ENCODE measurements around the gene OBSCN. TPM values are rescaled to one million over a fixed set of nuclear protein-coding genes. Genes with fewer than 3 reads are reported as not detected.
"Not testable (repeated sequence)": the region's sequence is repeated elsewhere in the genome, so short reads cannot be mapped to it uniquely, and the experiment has no call there.

OBSCN gene
- total RNA-seq, 2 experiments from 2014 or later: 13.7 to 14.9 TPM

- Mint-ChIP-seq H3K27ac (peak overlapping the region; percentile 76), H3K4me1 (peaks cover 45% of the 10 kb centered on the region), H3K27me3 (no peaks in the 10 kb centered on the region), H3K4me3 (peak overlapping the region; percentile 76), H3K9me3 (no peaks in the 10 kb centered on the region), H3K36me3 (no peaks in the 10 kb centered on the region)
- DNase-seq: peak; percentile 60
Observed at GRCh38 chr1:228166170-228166936, 41.5 kb upstream of the OBSCN start.

GRCh38 chr1:228168563-228169270 is 39.1 kb upstream of the OBSCN start:
- Mint-ChIP-seq H3K27ac (peak overlapping the region; percentile 2), H3K36me3 (no peaks in the 10 kb centered on the region), H3K4me3 (no peak overlapping the region), H3K9me3 (no peaks in the 10 kb centered on the region), H3K4me1 (peaks cover 31% of the 10 kb centered on the region), H3K27me3 (no peaks in the 10 kb centered on the region)
- DNase-seq: no peak

- Mint-ChIP-seq H3K27ac (no peak overlapping the region), H3K4me1 (peaks cover 25% of the 10 kb centered on the region)
Observed at GRCh38 chr1:228169345-228169744, 38.5 kb upstream of the OBSCN start.

GRCh38 chr1:228170666-228171065 is 37.2 kb upstream of the OBSCN start:
- H3K36me3 Mint-ChIP-seq: no peaks in the 10 kb centered on the region
- DNase-seq: no peak
- no peak overlapping the region for H3K27ac Mint-ChIP-seq
- H3K4me3 Mint-ChIP-seq: no peak overlapping the region
- peaks cover 17% of the 10 kb centered on the region for H3K4me1 Mint-ChIP-seq
- H3K27me3 Mint-ChIP-seq: no peaks in the 10 kb centered on the region
- no peaks in the 10 kb centered on the region for H3K9me3 Mint-ChIP-seq

More at GRCh38 chr1:228169345-228169744, 38.5 kb upstream of the OBSCN start:
- H3K27me3 Mint-ChIP-seq: no peaks in the 10 kb centered on the region
- DNase-seq: no peak
- H3K9me3 Mint-ChIP-seq: no peaks in the 10 kb centered on the region
- no peak overlapping the region for H3K4me3 Mint-ChIP-seq
- no peaks in the 10 kb centered on the region for H3K36me3 Mint-ChIP-seq

GRCh38 chr1:228171221-228171891 is 36.5 kb upstream of the OBSCN start:
- no peaks in the 10 kb centered on the region for H3K27me3 Mint-ChIP-seq
- H3K36me3 Mint-ChIP-seq: no peaks in the 10 kb centered on the region
- H3K4me3 Mint-ChIP-seq: no peak overlapping the region
- H3K9me3 Mint-ChIP-seq: no peaks in the 10 kb centered on the region
- no peak for DNase-seq
- H3K4me1 Mint-ChIP-seq: peaks cover 17% of the 10 kb centered on the region
- H3K27ac Mint-ChIP-seq: no peak overlapping the region

- Mint-ChIP-seq H3K4me3 (no peak overlapping the region), H3K27me3 (no peaks in the 10 kb centered on the region), H3K36me3 (no peaks in the 10 kb centered on the region), H3K27ac (no peak overlapping the region), H3K9me3 (no peaks in the 10 kb centered on the region), H3K4me1 (peaks cover 10% of the 10 kb centered on the region)
- no peak for DNase-seq
Observed at GRCh38 chr1:228172591-228173527, 35.0 kb upstream of the OBSCN start.

- H3K27me3 Mint-ChIP-seq, DNase-seq, H3K4me3 Mint-ChIP-seq, H3K9me3 Mint-ChIP-seq, H3K36me3 Mint-ChIP-seq, H3K27ac Mint-ChIP-seq, H3K4me1 Mint-ChIP-seq: not testable (repeated sequence)
Observed at GRCh38 chr1:228173528-228174481, 34.0 kb upstream of the OBSCN start.

- no peak for DNase-seq
- Mint-ChIP-seq H3K27me3 (no peaks in the 10 kb centered on the region), H3K4me3 (no peak overlapping the region), H3K27ac (no peak overlapping the region), H3K36me3 (no peaks in the 10 kb centered on the region), H3K9me3 (no peaks in the 10 kb centered on the region), H3K4me1 (peaks cover 3% of the 10 kb centered on the region)
Observed at GRCh38 chr1:228174482-228175315, 33.1 kb upstream of the OBSCN start.

GRCh38 chr1:228175316-228176023 is 32.4 kb upstream of the OBSCN start:
- H3K27ac Mint-ChIP-seq: no peak overlapping the region
- peaks cover 3% of the 10 kb centered on the region for H3K4me1 Mint-ChIP-seq
- no peaks in the 10 kb centered on the region for H3K27me3 Mint-ChIP-seq
- DNase-seq: no peak
- H3K9me3 Mint-ChIP-seq: no peaks in the 10 kb centered on the region
- H3K36me3 Mint-ChIP-seq: no peaks in the 10 kb centered on the region
- H3K4me3 Mint-ChIP-seq: no peak overlapping the region

- H3K9me3 Mint-ChIP-seq: no peaks in the 10 kb centered on the region
- no peaks in the 10 kb centered on the region for H3K27me3 Mint-ChIP-seq
- H3K4me3 Mint-ChIP-seq: no peak overlapping the region
- no peak for DNase-seq
- no peaks in the 10 kb centered on the region for H3K36me3 Mint-ChIP-seq
- no peak overlapping the region for H3K27ac Mint-ChIP-seq
- peaks cover 2% of the 10 kb centered on the region for H3K4me1 Mint-ChIP-seq
Observed at GRCh38 chr1:228176024-228176395, 31.8 kb upstream of the OBSCN start.

GRCh38 chr1:228176461-228177182 is 31.2 kb upstream of the OBSCN start:
- no peak for DNase-seq

GRCh38 chr1:228177183-228177475 is 30.7 kb upstream of the OBSCN start:
- H3K9me3 Mint-ChIP-seq: no peaks in the 10 kb centered on the region
- H3K27me3 Mint-ChIP-seq: no peaks in the 10 kb centered on the region
- no peak for DNase-seq
- no peak overlapping the region for H3K4me3 Mint-ChIP-seq
- peaks cover 2% of the 10 kb centered on the region for H3K4me1 Mint-ChIP-seq
- H3K36me3 Mint-ChIP-seq: no peaks in the 10 kb centered on the region
- H3K27ac Mint-ChIP-seq: no peak overlapping the region

More at GRCh38 chr1:228176461-228177182, 31.2 kb upstream of the OBSCN start:
- Mint-ChIP-seq H3K27me3 (no peaks in the 10 kb centered on the region), H3K4me1 (peaks cover 2% of the 10 kb centered on the region), H3K9me3 (no peaks in the 10 kb centered on the region), H3K4me3 (no peak overlapping the region), H3K27ac (no peak overlapping the region), H3K36me3 (no peaks in the 10 kb centered on the region)

All from activated naive CD8-positive, alpha-beta T cell treated with anti-CD3 and anti-CD28 coated beads for 36 hours (primary cell).